Stimulated activated naive B cell treated with anti-CD40 and anti-IgM and Interleukin-4, amounts not matched to agents 10 μg/mL and 1 μg/mL and 100 μg/mL, for 72 hours (primary cell): ENCODE results near the gene ITPRIPL2.

Source experiments
- ATAC-seq, 2 donors: fragments of 150-1000 bp; cut with Tn5 transposase; replicated peaks; 2 replicates each; pipeline ENCODE4 v1.10.0; 2021; ENCODE audit warnings: moderate library complexity in 1 of 2
- DNase-seq: peaks from one replicate; pipeline ENCODE4 v3.0.0; 2021
- H3K27ac Mint-ChIP-seq: one replicate; pipeline ENCODE4 v1.8.0; 2022; ENCODE audit warnings: mild to moderate bottlenecking, mixed read lengths
- H3K27me3 Mint-ChIP-seq, 2 donors: one replicate each; pipeline ENCODE4 v1.8.0; 2022; ENCODE audit warnings: mixed read lengths in 2 of 2
- H3K36me3 Mint-ChIP-seq, 2 donors: one replicate each; pipeline ENCODE4 v1.8.0; 2022; ENCODE audit warnings: mixed read lengths in 2 of 2, mild to moderate bottlenecking in 1 of 2
- H3K4me1 Mint-ChIP-seq, 2 donors: one replicate each; pipeline ENCODE4 v1.8.0; 2022; ENCODE audit warnings: mixed read lengths in 2 of 2, mild to moderate bottlenecking in 1 of 2
- H3K4me3 Mint-ChIP-seq, 2 donors: one replicate each; pipeline ENCODE4 v1.8.0; 2022; ENCODE audit warnings: mild to moderate bottlenecking in 2 of 2, mixed read lengths in 2 of 2, moderate library complexity in 1 of 2
- H3K9me3 Mint-ChIP-seq, 2 donors: one replicate each; pipeline ENCODE4 v1.8.0; 2022; ENCODE audit warnings: mixed read lengths in 2 of 2, mild to moderate bottlenecking in 1 of 2

The ITPRIPL2 gene

DNA sequence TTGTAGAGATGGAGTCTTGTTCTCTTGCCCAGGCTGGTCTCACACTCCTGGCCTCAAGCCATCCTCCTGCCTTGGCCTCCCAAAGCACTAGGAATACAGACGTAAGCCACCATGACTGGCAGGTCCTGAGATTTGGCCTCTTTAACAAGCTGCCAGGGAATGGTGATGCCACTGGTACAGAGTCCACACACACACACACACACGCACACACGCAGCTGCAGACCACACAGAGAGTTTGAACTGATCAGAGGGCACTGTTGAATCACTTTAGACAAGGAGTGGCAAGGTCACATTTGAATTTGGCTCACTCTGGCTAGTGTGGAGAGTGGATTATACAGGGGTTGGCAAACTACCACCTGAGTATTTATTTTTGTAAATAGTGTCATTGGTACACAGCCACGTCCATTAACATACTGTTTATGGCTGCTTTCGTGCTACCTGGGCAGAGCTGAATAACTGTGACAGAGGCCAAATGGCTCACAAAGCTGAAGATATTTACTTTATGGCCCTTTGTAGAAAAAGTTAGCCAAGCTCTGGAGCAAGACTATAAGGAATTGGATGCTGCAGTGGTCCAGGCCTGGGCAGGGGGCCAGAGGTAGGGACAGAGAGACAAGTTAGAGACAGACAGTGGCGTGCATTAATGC lies 9.9 kb downstream of the ITPRIPL2 start:
- DNase-seq (no peak), ATAC-seq (no peak)
- Mint-ChIP-seq H3K27ac (no peak overlapping the region), H3K27me3 (no peaks in the 10 kb centered on the region), H3K4me3 (no peak overlapping the region), H3K36me3 (peaks cover 4 to 18% of the 10 kb centered on the region in 2 donors), H3K9me3 (no peaks in the 10 kb centered on the region), H3K4me1 (peaks cover 21 to 32% of the 10 kb centered on the region in 2 donors)

DNA sequence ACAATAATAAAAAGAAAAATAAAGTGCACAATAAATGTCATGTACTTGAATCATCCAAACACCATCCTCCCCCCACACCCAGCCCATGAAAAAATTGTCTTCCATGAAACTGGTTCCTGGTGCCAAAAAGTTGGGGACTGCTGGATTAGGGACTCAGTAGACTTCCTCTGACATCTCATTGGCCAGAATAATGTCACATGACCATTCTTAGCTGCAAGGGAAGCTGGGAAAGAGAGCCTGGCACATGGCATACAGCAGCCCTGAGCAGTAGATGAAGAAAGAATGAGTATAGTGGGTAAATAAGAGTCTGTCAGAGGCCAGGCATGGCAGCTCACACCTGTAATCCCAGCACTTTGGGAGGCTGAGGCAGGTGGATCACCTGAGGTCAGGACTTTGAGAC lies 12.5 kb downstream of the ITPRIPL2 start:
- H3K4me1 Mint-ChIP-seq = peaks cover 38 to 53% of the 10 kb centered on the region in 2 donors
- H3K27ac Mint-ChIP-seq = no peak overlapping the region
- H3K9me3 Mint-ChIP-seq = no peaks in the 10 kb centered on the region
- DNase-seq (no peak), ATAC-seq (no peak)
- peaks cover 4 to 14% of the 10 kb centered on the region in 2 donors for H3K36me3 Mint-ChIP-seq
- no peak overlapping the region for H3K4me3 Mint-ChIP-seq
- no peaks in the 10 kb centered on the region for H3K27me3 Mint-ChIP-seq

DNA sequence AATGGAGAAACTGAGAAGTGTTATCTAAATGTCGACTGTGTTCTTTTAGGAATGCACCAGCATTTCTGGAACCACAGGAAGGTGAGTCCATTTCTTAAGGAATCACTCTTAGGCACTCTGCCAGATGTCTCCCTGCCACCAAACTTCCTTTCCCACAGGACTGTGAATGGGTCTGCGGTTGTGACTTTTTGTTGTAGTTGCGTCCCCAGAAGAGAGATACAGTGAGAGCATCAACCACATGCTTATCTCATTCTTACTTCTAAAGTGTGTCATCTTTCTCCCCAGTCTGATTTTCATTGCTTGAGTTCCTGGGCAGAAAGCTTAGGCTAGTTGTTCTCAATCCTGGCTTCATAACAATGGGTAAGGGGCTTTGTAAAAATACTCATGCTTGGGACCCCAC lies 13.4 kb downstream of the ITPRIPL2 start:
- Mint-ChIP-seq H3K27ac (peak overlapping the region; percentile 52), H3K9me3 (no peaks in the 10 kb centered on the region), H3K4me3 (no peak overlapping the region), H3K36me3 (peaks cover 4 to 8% of the 10 kb centered on the region in 2 donors), H3K27me3 (no peaks in the 10 kb centered on the region), H3K4me1 (peaks cover 45 to 62% of the 10 kb centered on the region in 2 donors)
- DNase-seq (no peak), ATAC-seq (peak; percentile 10 to 23)

DNA sequence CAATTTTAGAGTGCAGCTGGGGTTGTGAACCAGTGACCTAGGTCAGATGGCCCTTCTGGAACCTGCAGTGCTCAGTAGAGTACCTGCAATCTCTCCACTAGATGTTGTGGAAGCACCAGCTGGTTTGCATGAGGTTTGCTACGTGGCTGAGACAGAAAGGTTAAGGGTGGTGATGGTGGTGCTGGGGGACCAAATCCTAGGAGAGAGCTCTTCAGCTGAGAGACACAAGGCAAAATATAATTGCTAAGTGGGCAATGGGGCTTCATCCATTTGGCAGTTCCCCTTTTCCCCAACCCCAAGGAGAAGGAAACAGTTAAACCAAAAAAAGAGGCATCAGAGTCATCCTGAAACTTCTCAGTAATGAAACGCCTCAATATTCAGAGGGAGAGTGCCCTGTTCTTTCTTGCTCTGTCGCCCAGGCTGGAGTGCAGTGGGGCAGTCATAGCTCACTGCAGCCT lies 13.9 kb downstream of the ITPRIPL2 start:
- Mint-ChIP-seq H3K36me3 (peaks cover 4 to 5% of the 10 kb centered on the region in 2 donors), H3K9me3 (no peaks in the 10 kb centered on the region), H3K4me1 (peaks cover 48 to 65% of the 10 kb centered on the region in 2 donors), H3K4me3 (peak overlapping the region in 1 of 2 donors; percentile 21), H3K27me3 (no peaks in the 10 kb centered on the region), H3K27ac (peak overlapping the region; percentile 52)
- ATAC-seq (peak; percentile 75 to 82), DNase-seq (peak; percentile 18)

DNA sequence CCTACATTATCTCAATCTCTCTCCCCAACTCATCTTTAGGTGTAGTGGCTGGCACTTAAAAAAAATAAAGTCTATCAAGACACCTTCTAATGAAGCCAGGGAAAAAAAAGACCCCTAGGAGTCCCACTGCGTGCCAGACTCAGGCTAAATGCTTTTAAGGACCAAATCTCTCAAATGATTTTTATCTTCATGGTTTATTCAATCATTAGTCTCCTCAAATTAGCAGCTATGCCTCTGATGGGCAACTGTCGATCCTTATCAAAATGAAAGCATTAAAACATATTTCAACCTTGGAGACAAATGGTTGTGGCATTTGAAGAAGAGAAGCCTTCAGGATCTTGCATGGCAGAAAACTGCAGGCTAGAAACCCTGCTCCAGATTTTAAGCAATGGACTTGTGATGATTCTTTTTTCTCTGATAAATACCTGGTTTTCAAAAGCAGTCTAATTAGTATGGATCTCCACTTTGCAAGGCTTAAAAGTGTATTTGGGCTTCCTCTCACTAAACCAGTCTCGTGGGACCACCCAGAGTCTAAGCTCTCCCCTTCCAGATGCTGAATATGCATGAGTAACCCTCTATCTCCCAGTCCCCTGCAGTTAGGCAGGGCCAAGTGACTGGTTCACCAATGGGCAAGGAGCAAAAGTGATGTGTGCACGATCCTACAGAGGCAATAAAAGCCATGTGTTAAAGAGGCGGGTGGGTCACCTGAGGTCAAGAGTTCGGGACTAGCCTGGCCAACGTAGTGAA lies 14.9 kb downstream of the ITPRIPL2 start:
- peaks cover 4% of the 10 kb centered on the region in 2 donors for H3K36me3 Mint-ChIP-seq
- DNase-seq = no peak
- no peak for ATAC-seq
- H3K9me3 Mint-ChIP-seq = no peaks in the 10 kb centered on the region
- H3K4me1 Mint-ChIP-seq = peaks cover 51 to 64% of the 10 kb centered on the region in 2 donors
- no peak overlapping the region for H3K27ac Mint-ChIP-seq
- H3K27me3 Mint-ChIP-seq = no peaks in the 10 kb centered on the region
- H3K4me3 Mint-ChIP-seq = peak overlapping the region in 1 of 2 donors; percentile 26

DNA sequence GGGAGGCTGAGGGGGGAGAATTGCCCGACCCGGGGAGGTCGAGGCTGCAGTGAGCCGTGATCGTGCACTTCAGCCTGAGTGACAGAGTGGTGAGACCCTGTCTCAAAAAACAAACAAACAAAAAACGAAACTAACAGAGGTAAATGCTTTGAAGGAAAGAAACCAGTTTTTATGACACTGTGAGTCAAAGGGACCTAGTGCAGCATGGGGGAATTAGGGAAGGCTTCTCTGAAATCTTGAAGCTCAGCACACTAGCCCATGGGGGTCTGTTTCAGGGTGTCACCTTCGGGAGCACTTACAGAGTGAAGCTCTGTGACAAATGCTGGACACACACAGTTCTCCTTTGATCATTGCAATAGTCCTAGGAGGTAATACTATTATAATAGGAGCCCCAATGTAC lies 16.6 kb downstream of the ITPRIPL2 start:
- peak overlapping the region; percentile 39 for H3K27ac Mint-ChIP-seq
- peaks cover 0 to 3% of the 10 kb centered on the region in 2 donors for H3K36me3 Mint-ChIP-seq
- no peak overlapping the region for H3K4me3 Mint-ChIP-seq
- ATAC-seq (no peak), DNase-seq (no peak)
- H3K27me3 Mint-ChIP-seq = no peaks in the 10 kb centered on the region
- peaks cover 51 to 64% of the 10 kb centered on the region in 2 donors for H3K4me1 Mint-ChIP-seq
- no peaks in the 10 kb centered on the region for H3K9me3 Mint-ChIP-seq

DNA sequence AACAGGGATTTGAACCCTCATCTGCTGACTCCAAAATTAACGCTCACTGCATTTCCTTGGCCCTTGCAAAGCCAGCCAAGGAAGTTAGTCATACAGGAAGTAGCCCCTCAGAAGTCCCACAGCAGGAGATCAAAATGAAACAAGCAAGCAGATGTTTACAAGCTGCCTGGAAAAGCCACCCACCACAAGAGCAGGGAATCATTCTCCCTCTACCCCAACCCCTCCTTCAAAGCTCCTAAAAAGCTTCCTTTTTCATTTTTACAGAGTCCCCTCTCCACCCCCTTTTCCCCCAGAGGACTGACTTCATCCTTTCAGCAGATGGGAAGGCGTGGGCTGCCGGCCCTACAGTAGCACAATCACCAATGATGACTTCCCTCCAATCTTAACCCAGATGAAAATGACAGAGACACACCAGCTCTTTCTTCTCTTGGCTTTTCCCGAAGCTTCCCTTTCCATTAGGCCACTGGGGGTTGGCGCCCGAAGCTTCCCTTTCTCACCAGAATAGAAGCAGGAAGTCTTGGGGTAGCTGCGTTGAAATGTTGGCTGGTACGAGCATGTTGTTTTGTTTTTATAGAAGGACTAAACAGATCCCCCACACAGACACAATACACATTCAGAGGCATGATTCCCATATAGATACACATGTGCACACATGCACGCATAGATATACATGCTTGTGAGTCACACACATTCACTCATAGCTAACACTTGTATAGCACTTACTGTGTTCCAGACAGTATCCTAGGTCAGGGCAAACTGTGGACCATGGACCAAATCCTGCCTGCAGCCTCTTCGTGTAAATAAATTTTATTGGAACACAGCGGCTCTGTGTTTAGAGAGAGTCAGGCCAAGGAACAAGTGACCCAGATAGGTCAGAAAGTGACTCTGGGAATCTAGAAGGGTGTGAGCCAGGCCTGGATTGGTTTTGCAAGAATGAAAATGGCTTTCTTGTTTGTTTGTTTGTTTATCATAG lies 17.4 kb downstream of the ITPRIPL2 start:
- peak; percentile 29 to 36 for ATAC-seq
- Mint-ChIP-seq H3K4me3 (peak overlapping the region; percentile 31 to 68), H3K27ac (peak overlapping the region; percentile 39)

DNA sequence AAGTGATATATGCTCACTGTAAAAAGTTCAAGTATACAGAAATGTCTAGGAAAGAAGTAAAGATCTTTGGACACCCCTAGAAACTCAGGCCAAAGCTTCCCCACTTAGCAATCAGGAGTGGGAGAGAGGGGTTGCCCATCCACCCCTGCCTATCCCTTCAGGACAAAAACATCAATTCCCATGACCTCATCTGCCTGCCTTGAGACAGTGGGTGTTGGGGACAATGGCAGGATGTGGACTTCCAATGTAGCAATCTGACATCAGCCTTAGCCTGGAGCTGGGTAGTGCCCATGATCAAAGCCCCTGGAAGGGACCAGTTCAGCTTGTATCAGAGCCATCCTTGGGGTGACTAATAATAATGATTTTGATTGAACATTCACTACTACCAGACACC lies 18.1 kb downstream of the ITPRIPL2 start:
- Mint-ChIP-seq H3K4me3 (no peak overlapping the region), H3K4me1 (peaks cover 53 to 64% of the 10 kb centered on the region in 2 donors), H3K27ac (no peak overlapping the region), H3K27me3 (peaks cover 5 to 10% of the 10 kb centered on the region in 2 donors), H3K36me3 (no peaks in the 10 kb centered on the region), H3K9me3 (no peaks in the 10 kb centered on the region)
- ATAC-seq (no peak), DNase-seq (no peak)

More for the DNA sequence above, 17.4 kb downstream of the ITPRIPL2 start:
- Mint-ChIP-seq H3K27me3 (peaks cover 2 to 6% of the 10 kb centered on the region in 2 donors), H3K36me3 (no peaks in the 10 kb centered on the region), H3K9me3 (no peaks in the 10 kb centered on the region), H3K4me1 (peaks cover 51 to 64% of the 10 kb centered on the region in 2 donors)
- DNase-seq = no peak

DNA sequence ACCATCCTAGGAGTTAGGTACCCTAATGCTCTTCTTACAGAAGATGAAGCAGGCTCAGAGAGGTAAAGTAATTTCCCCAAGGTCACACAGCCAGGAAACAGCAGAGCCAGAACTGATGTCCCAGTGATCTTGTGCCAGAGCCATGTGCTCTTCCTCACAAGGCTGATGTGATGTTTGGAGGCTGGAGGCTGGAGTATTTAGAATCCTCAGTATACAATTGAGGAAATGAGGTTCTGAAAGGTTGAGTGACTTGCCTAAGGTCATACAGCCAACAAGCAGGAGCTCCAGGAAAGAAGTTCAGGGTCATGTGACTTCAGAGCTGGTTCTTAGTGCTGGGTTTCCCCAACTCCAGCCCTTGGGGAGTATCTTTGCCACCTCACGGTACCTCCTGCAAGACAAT lies 18.5 kb downstream of the ITPRIPL2 start:
- Mint-ChIP-seq H3K4me1 (peaks cover 51 to 61% of the 10 kb centered on the region in 2 donors), H3K27ac (peak overlapping the region; percentile 69), H3K4me3 (no peak overlapping the region), H3K36me3 (no peaks in the 10 kb centered on the region), H3K27me3 (peaks cover 5 to 10% of the 10 kb centered on the region in 2 donors), H3K9me3 (no peaks in the 10 kb centered on the region)
- ATAC-seq (peak; percentile 47 to 66), DNase-seq (peak; percentile 29)

DNA sequence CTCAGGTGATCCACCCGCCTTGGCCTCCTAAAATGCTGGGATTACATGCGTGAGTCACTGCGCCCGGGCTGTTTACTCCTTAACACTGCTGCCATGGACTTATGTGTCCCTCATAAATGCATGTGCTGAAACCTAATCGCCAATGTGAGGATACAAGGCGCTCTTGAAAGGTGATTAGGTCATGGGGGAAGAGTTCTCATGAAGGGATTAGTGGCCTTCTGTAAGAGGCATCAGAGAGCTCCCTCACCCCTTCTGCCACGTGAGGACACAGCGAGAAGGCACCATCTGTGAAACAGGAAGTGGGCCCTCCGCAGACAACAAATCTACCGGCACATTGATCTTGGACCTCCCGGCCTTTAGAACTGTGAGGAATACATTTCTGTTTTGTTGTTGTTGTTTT lies 19.1 kb downstream of the ITPRIPL2 start:
- H3K4me3 Mint-ChIP-seq = peak overlapping the region in 1 of 2 donors; percentile 10
- H3K27ac Mint-ChIP-seq = peak overlapping the region; percentile 69
- no peak for DNase-seq
- no peak for ATAC-seq
- no peaks in the 10 kb centered on the region for H3K9me3 Mint-ChIP-seq
- H3K36me3 Mint-ChIP-seq = no peaks in the 10 kb centered on the region
- H3K4me1 Mint-ChIP-seq = peaks cover 46 to 55% of the 10 kb centered on the region in 2 donors
- H3K27me3 Mint-ChIP-seq = peaks cover 5 to 10% of the 10 kb centered on the region in 2 donors

DNA sequence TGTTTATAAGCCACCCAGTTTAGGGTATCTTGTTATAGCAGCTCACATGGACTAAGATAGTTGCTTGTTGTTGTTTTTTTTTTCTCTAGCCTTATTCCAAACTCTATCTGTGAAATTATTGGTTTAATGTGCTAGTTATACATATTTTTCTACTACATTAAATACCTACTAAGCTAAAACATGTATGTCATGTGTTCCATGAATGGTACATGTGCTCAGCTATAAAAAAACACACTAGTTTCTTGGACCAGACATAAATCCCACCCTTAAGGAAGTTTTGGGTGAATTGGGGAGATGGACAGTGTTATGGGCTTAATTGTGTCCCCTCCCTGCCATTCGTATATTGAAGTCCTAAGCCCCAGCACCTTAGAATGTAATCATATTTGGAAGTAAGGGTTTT lies 19.8 kb downstream of the ITPRIPL2 start:
- ATAC-seq = no peak
- DNase-seq = no peak
- Mint-ChIP-seq H3K9me3 (no peaks in the 10 kb centered on the region), H3K36me3 (no peaks in the 10 kb centered on the region), H3K4me1 (peaks cover 44 to 48% of the 10 kb centered on the region in 2 donors), H3K4me3 (no peak overlapping the region), H3K27ac (no peak overlapping the region), H3K27me3 (peaks cover 5 to 10% of the 10 kb centered on the region in 2 donors)

DNA sequence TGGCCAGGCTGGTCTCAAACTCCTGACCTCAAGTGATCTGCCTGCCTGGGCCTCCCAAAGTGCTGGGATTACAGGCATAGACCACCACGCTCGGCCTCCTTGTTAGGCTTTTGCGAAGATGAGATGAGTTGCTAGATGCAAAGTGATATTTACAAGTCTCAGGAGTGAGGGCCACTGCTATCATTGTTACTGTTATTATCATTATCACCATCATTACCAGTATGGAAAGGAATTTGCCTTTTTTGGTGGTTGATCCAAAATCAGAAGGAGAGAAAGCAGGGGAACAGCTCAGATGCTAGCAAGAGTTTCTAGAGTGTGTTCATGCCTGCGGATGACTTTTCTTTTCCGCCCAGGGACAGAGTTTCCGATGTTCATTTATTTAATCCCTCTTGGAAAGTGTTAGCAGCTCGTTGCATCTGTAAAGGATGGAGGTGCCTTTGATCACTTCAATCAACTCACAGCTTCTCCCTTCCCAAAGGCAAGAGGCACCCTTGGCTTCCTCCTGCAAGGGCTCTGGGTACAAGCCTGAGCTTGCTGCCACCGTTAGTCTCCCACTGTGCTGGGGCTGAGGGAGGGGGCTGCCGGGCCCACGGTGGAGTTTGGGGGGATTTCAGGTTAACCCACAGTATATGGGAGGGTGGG lies 21.6 kb downstream of the ITPRIPL2 start:
- Mint-ChIP-seq H3K36me3 (no peaks in the 10 kb centered on the region), H3K27me3 (peaks cover 10 to 11% of the 10 kb centered on the region in 2 donors), H3K9me3 (no peaks in the 10 kb centered on the region), H3K27ac (no peak overlapping the region), H3K4me3 (no peak overlapping the region), H3K4me1 (peaks cover 29 to 31% of the 10 kb centered on the region in 2 donors)
- no peak for DNase-seq
- ATAC-seq = no peak

DNA sequence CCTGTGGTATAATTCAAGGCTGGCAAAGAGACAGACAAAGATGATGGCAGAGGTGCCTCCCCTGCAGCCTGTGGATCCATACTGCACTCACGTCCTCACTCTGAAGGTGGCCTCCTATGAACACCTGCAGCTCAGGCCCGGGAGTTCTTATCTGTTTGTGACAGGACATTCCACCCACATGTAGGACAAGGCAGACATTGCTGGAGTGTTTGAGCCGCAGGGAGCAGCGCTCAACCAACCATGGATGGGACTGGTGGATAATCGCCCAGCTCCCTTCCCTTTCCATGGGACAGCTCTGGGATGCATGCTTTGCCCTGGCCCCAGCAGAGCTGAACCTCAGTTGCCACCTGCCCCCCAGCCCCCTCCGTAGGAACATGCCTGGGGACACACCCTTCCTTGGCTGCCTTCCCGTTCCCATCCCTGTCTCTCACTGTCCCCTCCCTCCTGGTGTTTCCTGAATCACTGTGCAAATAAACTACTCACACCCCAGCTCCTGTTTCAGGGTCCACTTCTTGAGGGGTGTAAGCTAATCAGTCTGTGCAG lies 22.2 kb downstream of the ITPRIPL2 start:
- Mint-ChIP-seq H3K9me3 (no peaks in the 10 kb centered on the region), H3K4me3 (no peak overlapping the region), H3K36me3 (no peaks in the 10 kb centered on the region)

More for the DNA sequence above, 22.2 kb downstream of the ITPRIPL2 start:
- no peak for DNase-seq
- H3K4me1 Mint-ChIP-seq = peaks cover 22 to 25% of the 10 kb centered on the region in 2 donors
- no peak overlapping the region for H3K27ac Mint-ChIP-seq
- ATAC-seq = no peak
- H3K27me3 Mint-ChIP-seq = peaks cover 17% of the 10 kb centered on the region in 2 donors
